Muscle layer of duodenum (tissue), 2 donors: ENCODE data around the gene BRICD5.

Experiments
- H3K27ac ChIP-seq: one replicate; pipeline ENCODE4 v1.7.0; 2013; ENCODE audit warnings: mild to moderate bottlenecking, low read length
- H3K27me3 ChIP-seq: one replicate; pipeline ENCODE4 v1.7.0; 2013; ENCODE audit warnings: low read depth, mild to moderate bottlenecking, control low read depth, low read length
- H3K36me3 ChIP-seq, 2 donors: one replicate each; pipeline ENCODE4 v1.7.0; 2013; ENCODE audit warnings: low read length in 2 of 2, control low read depth in 1 of 2, mild to moderate bottlenecking in 1 of 2; ENCODE audit not compliant: insufficient read depth in 2 of 2, control insufficient read depth in 1 of 2
- H3K4me1 ChIP-seq, 2 donors: one replicate each; pipeline ENCODE4 v1.7.0; 2013; ENCODE audit warnings: low read length in 2 of 2, mild to moderate bottlenecking in 2 of 2, control low read depth in 1 of 2, moderate library complexity in 1 of 2; ENCODE audit not compliant: insufficient read depth in 2 of 2, control insufficient read depth in 1 of 2
- H3K4me3 ChIP-seq, 2 donors: one replicate each; pipeline ENCODE4 v1.7.0; 2013; ENCODE audit warnings: low read length in 2 of 2, low read depth in 1 of 2, mild to moderate bottlenecking in 1 of 2
- H3K9me3 ChIP-seq, 2 donors: one replicate each; pipeline ENCODE4 v1.7.0; 2013; ENCODE audit warnings: low read length in 2 of 2, control low read depth in 1 of 2, mild to moderate bottlenecking in 1 of 2; ENCODE audit not compliant: control insufficient read depth in 1 of 2
- donor health status: healthy.

BRICD5 gene

GRCh38 chr16:2236337-2237101 lies 25.9 kb upstream of the BRICD5 start, which contains the start of gene DNASE1L2:
DNASE1L2 (plus strand) TSS chr16:2236444; CDS start chr16:2236817, 373 bp downstream.
- Histone ChIP-seq H3K36me3 (peaks cover 9 to 46% of the 10 kb centered on the region in 2 donors), H3K4me1 (peaks cover 0 to 20% of the 10 kb centered on the region in 2 donors), H3K27me3 (no peaks in the 10 kb centered on the region), H3K4me3 (peak within 1 kb of the TSS in 1 of 2 donors; percentile 48), H3K9me3 (no peaks in the 10 kb centered on the region), H3K27ac (no peak within 1 kb of the TSS)

DNA sequence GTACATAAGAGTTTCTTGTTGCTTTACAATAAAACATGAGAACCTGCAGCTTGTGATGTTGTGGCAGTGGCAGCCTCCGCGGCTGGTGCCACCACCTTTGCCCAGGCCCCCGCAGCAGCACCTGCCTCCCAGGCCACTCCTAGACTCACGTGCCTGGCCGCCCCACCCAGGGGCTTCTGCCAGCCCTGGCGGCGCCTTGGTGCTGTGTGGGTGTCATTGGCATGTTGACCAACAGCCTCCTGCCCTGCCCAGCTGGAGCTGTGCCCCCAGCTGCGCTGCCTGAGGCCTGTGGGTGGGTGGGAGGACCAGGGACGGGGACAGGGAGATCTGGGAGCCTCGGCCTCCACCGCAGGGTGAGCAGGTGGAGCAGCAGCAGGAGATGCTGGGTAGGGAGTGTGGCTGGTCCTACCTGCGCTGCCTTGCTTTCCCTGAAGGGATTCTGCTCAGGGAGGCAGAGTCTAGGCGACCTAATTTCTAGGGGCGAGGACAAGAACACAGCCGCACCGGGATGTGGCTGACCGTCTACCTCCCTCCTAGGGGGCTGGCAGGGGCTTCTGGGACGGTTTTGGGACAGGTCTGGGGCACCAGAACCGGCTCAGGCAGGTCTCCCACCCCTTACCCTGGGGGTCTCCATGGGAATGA lies 25.2 kb upstream of the BRICD5 start:
- Histone ChIP-seq H3K27ac (no peak overlapping the region), H3K36me3 (peaks cover 15 to 53% of the 10 kb centered on the region in 2 donors), H3K27me3 (no peaks in the 10 kb centered on the region)

GRCh38 chr16:2235234-2235651 lies 24.6 kb upstream of the BRICD5 start:
- H3K9me3 ChIP-seq, result no peaks in the 10 kb centered on the region
- peaks cover 15 to 59% of the 10 kb centered on the region in 2 donors for H3K36me3 ChIP-seq
- H3K27ac ChIP-seq, result no peak overlapping the region
- peaks cover 0 to 20% of the 10 kb centered on the region in 2 donors for H3K4me1 ChIP-seq
- H3K4me3 ChIP-seq, result no peak overlapping the region
- H3K27me3 ChIP-seq, result no peaks in the 10 kb centered on the region

More for the DNA sequence above, 25.2 kb upstream of the BRICD5 start:
- peaks cover 0 to 20% of the 10 kb centered on the region in 2 donors for H3K4me1 ChIP-seq
- no peak overlapping the region for H3K4me3 ChIP-seq
- H3K9me3 ChIP-seq, result no peaks in the 10 kb centered on the region

GRCh38 chr16:2234813-2235170 lies 24.1 kb upstream of the BRICD5 start:
- no peak overlapping the region for H3K4me3 ChIP-seq
- no peaks in the 10 kb centered on the region for H3K9me3 ChIP-seq
- peaks cover 0 to 20% of the 10 kb centered on the region in 2 donors for H3K4me1 ChIP-seq
- no peak overlapping the region for H3K27ac ChIP-seq
- H3K27me3 ChIP-seq, result no peaks in the 10 kb centered on the region
- H3K36me3 ChIP-seq, result peaks cover 17 to 64% of the 10 kb centered on the region in 2 donors

DNA sequence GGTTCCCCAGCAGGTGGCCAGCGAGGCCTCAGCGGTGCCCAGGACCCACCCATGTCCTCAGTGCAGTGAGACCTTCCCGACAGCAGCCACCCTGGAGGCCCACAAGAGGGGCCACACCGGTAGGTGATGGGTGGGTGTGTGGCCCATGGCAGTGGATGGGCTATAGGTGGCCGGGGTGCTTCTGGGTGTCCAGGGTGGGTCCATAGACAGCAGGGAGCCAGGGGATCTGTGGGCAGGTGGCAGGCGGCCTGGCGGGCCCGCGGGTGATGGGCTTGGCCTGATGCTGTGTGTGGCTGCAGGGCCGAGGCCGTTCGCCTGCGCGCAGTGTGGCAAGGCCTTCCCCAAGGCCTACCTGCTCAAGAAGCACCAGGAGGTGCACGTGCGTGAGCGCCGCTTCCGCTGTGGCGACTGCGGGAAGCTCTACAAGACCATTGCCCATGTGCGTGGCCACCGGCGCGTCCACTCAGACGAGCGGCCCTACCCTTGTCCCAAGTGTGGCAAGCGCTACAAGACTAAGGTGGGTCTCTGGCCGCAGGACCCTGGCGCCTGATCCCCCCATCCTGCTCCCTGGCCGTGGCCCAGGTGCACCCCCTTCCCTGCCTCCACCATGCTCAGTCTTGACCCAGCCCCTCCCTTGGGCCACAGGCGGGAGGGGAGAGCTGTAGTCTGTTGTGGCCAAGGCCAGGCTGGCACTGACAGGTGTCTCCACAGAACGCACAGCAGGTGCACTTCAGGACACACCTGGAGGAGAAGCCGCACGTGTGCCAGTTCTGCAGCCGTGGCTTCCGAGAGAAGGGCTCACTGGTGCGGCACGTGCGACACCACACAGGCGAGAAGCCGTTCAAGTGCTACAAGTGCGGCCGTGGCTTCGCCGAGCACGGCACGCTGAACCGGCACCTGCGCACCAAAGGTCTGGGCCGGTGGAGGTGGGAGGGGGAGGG lies 23.5 kb upstream of the BRICD5 start:
- H3K4me3 ChIP-seq, result no peak overlapping the region
- no peaks in the 10 kb centered on the region for H3K27me3 ChIP-seq
- no peaks in the 10 kb centered on the region for H3K9me3 ChIP-seq
- H3K36me3 ChIP-seq, result peaks cover 24 to 70% of the 10 kb centered on the region in 2 donors
- H3K4me1 ChIP-seq, result peaks cover 0 to 20% of the 10 kb centered on the region in 2 donors
- no peak overlapping the region for H3K27ac ChIP-seq

GRCh38 chr16:2233046-2233775 lies 22.5 kb upstream of the BRICD5 start:
- peaks cover 0 to 20% of the 10 kb centered on the region in 2 donors for H3K4me1 ChIP-seq
- no peaks in the 10 kb centered on the region for H3K9me3 ChIP-seq
- H3K4me3 ChIP-seq, result no peak overlapping the region
- H3K27me3 ChIP-seq, result no peaks in the 10 kb centered on the region
- no peak overlapping the region for H3K27ac ChIP-seq
- peaks cover 25 to 77% of the 10 kb centered on the region in 2 donors for H3K36me3 ChIP-seq

DNA sequence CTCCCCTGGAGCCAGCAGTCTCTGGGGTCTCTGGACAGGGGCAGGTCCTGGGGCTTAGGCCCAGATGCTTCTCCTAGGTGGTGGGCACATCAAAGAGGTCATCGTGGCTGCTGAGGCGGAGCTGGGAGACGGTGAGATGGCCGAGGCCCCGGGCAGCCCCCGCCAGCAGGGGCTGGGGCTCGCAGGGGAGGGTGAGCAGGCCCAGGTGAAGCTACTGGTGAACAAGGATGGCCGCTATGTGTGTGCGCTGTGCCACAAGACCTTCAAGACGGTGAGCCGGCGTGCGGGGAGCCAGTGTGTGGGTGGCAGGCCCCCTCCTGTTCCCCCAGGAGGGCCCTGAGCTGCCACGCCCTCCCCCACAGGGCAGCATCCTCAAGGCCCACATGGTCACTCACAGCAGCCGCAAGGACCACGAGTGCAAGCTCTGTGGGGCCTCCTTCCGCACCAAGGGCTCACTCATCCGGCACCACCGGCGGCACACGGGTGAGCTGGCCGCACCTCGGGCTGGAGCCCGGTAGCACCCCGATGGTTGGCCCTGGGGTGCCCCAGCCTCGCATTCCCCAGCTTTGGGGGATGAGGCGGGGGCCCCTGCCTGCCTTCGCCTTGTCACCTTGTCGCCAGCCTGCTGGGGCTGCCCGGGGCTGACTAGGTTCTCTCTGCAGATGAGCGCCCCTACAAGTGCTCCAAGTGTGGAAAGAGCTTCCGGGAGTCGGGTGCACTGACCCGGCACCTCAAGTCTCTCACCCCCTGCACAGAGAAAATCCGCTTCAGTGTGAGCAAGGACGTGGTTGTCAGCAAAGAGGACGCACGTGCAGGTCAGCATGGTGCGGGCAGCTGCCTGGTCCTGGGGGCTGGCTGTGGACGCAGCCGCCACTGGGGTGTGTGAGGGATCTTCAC lies 21.7 kb upstream of the BRICD5 start:
- H3K9me3 ChIP-seq, result no peaks in the 10 kb centered on the region
- H3K4me3 ChIP-seq, result no peak overlapping the region
- H3K27me3 ChIP-seq, result no peaks in the 10 kb centered on the region
- peaks cover 25 to 81% of the 10 kb centered on the region in 2 donors for H3K36me3 ChIP-seq
- peaks cover 0 to 15% of the 10 kb centered on the region in 2 donors for H3K4me1 ChIP-seq
- H3K27ac ChIP-seq, result no peak overlapping the region

DNA sequence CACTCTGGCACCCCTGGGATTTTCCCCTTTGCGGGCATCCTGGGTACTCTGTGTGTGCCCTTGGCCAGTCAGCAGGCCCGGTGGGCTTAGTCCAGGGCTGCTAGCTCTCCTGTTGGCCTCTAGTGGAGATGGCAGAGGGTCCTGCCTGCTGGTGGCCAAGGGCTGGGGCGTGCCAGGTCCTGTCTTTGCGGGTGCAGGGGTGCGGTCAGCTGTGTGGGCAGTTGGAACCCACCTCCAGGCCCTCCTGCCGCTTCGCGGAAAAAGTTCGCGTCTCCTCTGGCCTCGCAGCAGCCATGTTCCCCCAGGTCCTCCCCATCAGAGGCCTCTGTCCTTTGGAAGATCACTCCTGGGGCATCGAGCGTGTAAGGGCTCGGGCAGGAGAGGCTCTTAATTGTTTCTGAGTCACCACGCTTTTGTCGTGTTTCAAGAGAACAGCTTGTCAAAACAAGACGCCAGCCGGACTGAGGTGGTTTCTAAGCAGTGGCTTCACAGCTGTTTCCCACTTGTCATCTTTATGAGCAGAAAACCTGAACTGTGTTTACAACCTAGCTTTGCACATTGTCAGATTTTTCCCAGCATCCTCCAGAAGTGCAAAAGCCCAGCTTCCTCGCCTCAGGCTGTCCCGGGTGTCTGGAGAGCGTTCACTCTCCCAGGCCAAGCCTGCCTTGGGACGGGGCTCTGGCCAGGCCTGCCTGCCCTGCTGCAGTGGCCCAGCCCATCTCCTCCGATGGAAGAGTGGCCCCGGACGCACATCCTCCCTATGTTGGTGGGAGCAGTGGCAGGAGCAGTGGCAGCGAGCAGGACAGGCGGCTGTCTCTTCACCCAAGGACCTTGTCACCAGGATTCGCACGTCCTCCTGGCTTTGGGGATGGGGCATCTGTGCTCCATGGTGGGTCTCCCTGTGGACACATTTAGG lies 20.6 kb upstream of the BRICD5 start:
- no peak overlapping the region for H3K27ac ChIP-seq
- H3K9me3 ChIP-seq, result no peaks in the 10 kb centered on the region
- peaks cover 26 to 85% of the 10 kb centered on the region in 2 donors for H3K36me3 ChIP-seq
- H3K4me3 ChIP-seq, result no peak overlapping the region
- H3K27me3 ChIP-seq, result no peaks in the 10 kb centered on the region
- peaks cover 0 to 6% of the 10 kb centered on the region in 2 donors for H3K4me1 ChIP-seq

DNA sequence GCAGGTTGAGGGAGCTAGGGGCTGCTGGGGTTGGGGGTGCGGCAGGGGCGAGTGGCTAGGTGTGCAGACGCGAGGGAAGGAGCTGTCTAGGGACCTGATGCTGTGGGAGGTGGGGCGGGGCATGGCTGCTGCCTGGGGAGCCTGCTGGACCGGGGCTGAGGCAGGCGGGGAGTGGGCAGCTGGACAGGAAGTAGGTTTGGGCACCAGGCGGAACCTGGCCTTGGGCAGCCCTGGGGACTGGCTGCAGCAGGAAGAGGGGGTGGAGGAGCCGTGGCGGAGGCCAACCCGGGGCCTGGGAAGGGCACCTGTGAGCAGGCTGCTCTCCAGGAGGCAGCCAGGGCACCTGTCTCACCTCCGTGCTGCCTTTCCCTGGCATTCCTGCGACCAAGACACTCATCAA lies 19.7 kb upstream of the BRICD5 start:
- Histone ChIP-seq H3K27ac (no peak overlapping the region), H3K27me3 (no peaks in the 10 kb centered on the region), H3K9me3 (no peaks in the 10 kb centered on the region), H3K4me3 (no peak overlapping the region), H3K36me3 (peaks cover 29 to 80% of the 10 kb centered on the region in 2 donors), H3K4me1 (peaks cover 0 to 6% of the 10 kb centered on the region in 2 donors)
